ENCODE data around the gene PLCH1. TPM values are rescaled to one million over a fixed set of nuclear protein-coding genes. Genes with fewer than 3 reads are reported as not detected.

PLCH1 gene
- total RNA-seq, 1 experiment from 2014 or later, result 4.1 TPM

- TF ChIP-seq EZH2phosphoT487 (IDR thresholded peaks at IDR 0.05; ENCODE audit: borderline replicate concordance, low read length) (no peak), CTCF (conservative IDR thresholded peaks at IDR 0.05; ENCODE audit: low read depth, low read length) (no peak), EZH2 (IDR thresholded peaks at IDR 0.05; ENCODE audit: low read length, unreplicated experiment) (no peak)
- no peaks in the 10 kb centered on the region for H3F3A ChIP-seq (ENCODE audit: low read length, unreplicated experiment)
- POLR2A ChIA-PET (ENCODE audit: unreplicated experiment), result no interaction called here
- H4K20me1 ChIP-seq (ENCODE audit: low read length), result no peaks in the 10 kb centered on the region
- ATAC-seq (no peak), DNase-seq (no peak)
- no peak overlapping the region for H2AFZ ChIP-seq (ENCODE audit: low read length)
- H3K36me3 ChIP-seq (ENCODE audit: low read depth, low read length), result no peaks in the 10 kb centered on the region
- BruUV-seq (replicated peaks), result no TSS peak
- H3K27me3 ChIP-seq (ENCODE audit: low read length), result no peaks in the 10 kb centered on the region
- H3K4me1 ChIP-seq (ENCODE audit: insufficient read depth, low read length), result no peaks in the 10 kb centered on the region
- H3K4me2 ChIP-seq (ENCODE audit: low read length), result no peak overlapping the region
- no peak overlapping the region for H3K27ac ChIP-seq (ENCODE audit: low read length)
- no peak overlapping the region for H3K4me3 ChIP-seq (ENCODE audit: low read length)
- H3K9ac ChIP-seq (ENCODE audit: low read length), result no peak overlapping the region
- CTCF ChIA-PET, result no interaction called here
- no peaks in the 10 kb centered on the region for H3K9me2 ChIP-seq (replicated peaks; ENCODE audit: low read length)
- H3K9me3 ChIP-seq (ENCODE audit: low read length), result no peaks in the 10 kb centered on the region
- no peaks in the 10 kb centered on the region for H3K79me2 ChIP-seq (ENCODE audit: low read length)
- intact Hi-C loops (cut with micrococcal nuclease), result no loop called here
Measured at GRCh38 chr3:155635056-155635455, 109.8 kb downstream of the PLCH1 start.

GRCh38 chr3:155634121-155634719, 110.7 kb downstream of the PLCH1 start:
- CTCF ChIA-PET, result no interaction called here
- no TSS peak for BruUV-seq (replicated peaks)
- no peak for DNase-seq

More at GRCh38 chr3:155634121-155634719, 110.7 kb downstream of the PLCH1 start:
- Histone ChIP-seq H3F3A (ENCODE audit: low read length, unreplicated experiment) (no peaks in the 10 kb centered on the region), H3K4me2 (ENCODE audit: low read length) (no peak overlapping the region), H4K20me1 (ENCODE audit: low read length) (no peaks in the 10 kb centered on the region), H3K79me2 (ENCODE audit: low read length) (no peaks in the 10 kb centered on the region), H3K4me3 (ENCODE audit: low read length) (no peak overlapping the region), H3K4me1 (ENCODE audit: insufficient read depth, low read length) (no peaks in the 10 kb centered on the region), H2AFZ (ENCODE audit: low read length) (no peak overlapping the region), H3K9me3 (ENCODE audit: low read length) (no peaks in the 10 kb centered on the region), H3K9ac (ENCODE audit: low read length) (no peak overlapping the region), H3K27me3 (ENCODE audit: low read length) (no peaks in the 10 kb centered on the region), H3K36me3 (ENCODE audit: low read depth, low read length) (no peaks in the 10 kb centered on the region), H3K9me2 (replicated peaks; ENCODE audit: low read length) (no peaks in the 10 kb centered on the region), H3K27ac (ENCODE audit: low read length) (no peak overlapping the region)
- TF ChIP-seq CTCF (conservative IDR thresholded peaks at IDR 0.05; ENCODE audit: low read depth, low read length), result no peak
- no peak for TF ChIP-seq EZH2 (IDR thresholded peaks at IDR 0.05; ENCODE audit: low read length, unreplicated experiment)
- TF ChIP-seq EZH2phosphoT487 (IDR thresholded peaks at IDR 0.05; ENCODE audit: borderline replicate concordance, low read length), result no peak
- intact Hi-C loops (cut with micrococcal nuclease), result no loop called here
- POLR2A ChIA-PET (ENCODE audit: unreplicated experiment), result no interaction called here
- no peak for ATAC-seq
